GM19035 (cell line): ENCODE measurements around the gene RNF224.

Experiments used
- ATAC-seq: cut with Tn5 transposase; IDR thresholded peaks from one replicate; pipeline ENCODE4 v1.9.1; 2021; ENCODE audit not compliant: unreplicated experiment

The RNF224 gene

GRCh38 chr9:137191691-137192447 is 35.4 kb upstream of the RNF224 start:
- ATAC-seq = no peak

- no peak for ATAC-seq
Measured at GRCh38 chr9:137192448-137192780, 34.9 kb upstream of the RNF224 start.

GRCh38 chr9:137192859-137193258 is 34.4 kb upstream of the RNF224 start:
- ATAC-seq = no peak

GRCh38 chr9:137193771-137194170 is 33.5 kb upstream of the RNF224 start:
- ATAC-seq = no peak

- no peak for ATAC-seq
Measured at GRCh38 chr9:137194388-137194787, 32.9 kb upstream of the RNF224 start.

- no peak for ATAC-seq
Measured at GRCh38 chr9:137194909-137195308, 32.4 kb upstream of the RNF224 start.

- ATAC-seq = no peak
Measured at GRCh38 chr9:137195525-137196220, 31.6 kb upstream of the RNF224 start.

GRCh38 chr9:137198051-137198901 is 29.0 kb upstream of the RNF224 start:
- ATAC-seq = no peak

- ATAC-seq = no peak
Measured at GRCh38 chr9:137198902-137199283, 28.4 kb upstream of the RNF224 start.

- ATAC-seq = no peak
Measured at GRCh38 chr9:137199411-137200121, 27.7 kb upstream of the RNF224 start.

- peak; percentile 82 for ATAC-seq
Measured at GRCh38 chr9:137200311-137201204, 26.7 kb upstream of the RNF224 start, which contains the start of gene TPRN. Gene TPRN, minus strand, starts transcription at chr9:137200741. Its CDS starts 30 bp downstream, at chr9:137200711.

GRCh38 chr9:137201205-137201868 is 26.0 kb upstream of the RNF224 start:
- ATAC-seq = no peak

- ATAC-seq = no peak
Measured at GRCh38 chr9:137202966-137203365, 24.3 kb upstream of the RNF224 start.

- ATAC-seq = no peak
Measured at GRCh38 chr9:137204731-137205125, 22.6 kb upstream of the RNF224 start.

- ATAC-seq = peak; percentile 51
Measured at GRCh38 chr9:137205126-137206069, 21.9 kb upstream of the RNF224 start, which contains the start of the genes NDOR1 and TMEM203. Gene NDOR1, plus strand, starts transcription at chr9:137205700. Its CDS starts 78 bp downstream, at chr9:137205778. Gene TMEM203, minus strand, starts transcription at chr9:137205648. Its CDS starts 234 bp downstream, at chr9:137205414.

GRCh38 chr9:137206602-137207001 is 20.7 kb upstream of the RNF224 start:
- no peak for ATAC-seq

GRCh38 chr9:137211532-137211931 is 15.8 kb upstream of the RNF224 start:
- ATAC-seq = no peak

- ATAC-seq = no peak
Measured at GRCh38 chr9:137212520-137212919, 14.8 kb upstream of the RNF224 start.
